Heart left ventricle (tissue), 16 donors: ENCODE results near the gene PTPRN2. TPM values are rescaled to one million over a fixed set of nuclear protein-coding genes. Genes with fewer than 3 reads are reported as not detected.
A peak's percentile ranks its signal among the peaks of the same experiment; 100 is the strongest.

Source experiments
- ATAC-seq, 4 donors: fragments of 200-7000 bp; cut with Tn5 transposase; one replicate each; pipeline ENCODE4 v1.9.1; 2020 to 2022; ENCODE audit warnings: moderate library complexity in 4 of 4, mild to moderate bottlenecking in 3 of 4, moderate number of reproducible peaks in 1 of 4
- DNase-seq, 5 donors: peaks; one replicate each; pipeline ENCODE4 v3.0.0-alpha.2; 2020
- H3K27ac ChIP-seq, 12 donors: fragments of 200-600 bp; sonication (generic) in 4 of 12; one replicate each; pipeline versions ENCODE4 v1.5.0 to v1.8.0; 2016 to 2022; ENCODE audit warnings: mild to moderate bottlenecking in 2 of 12
- H3K27me3 ChIP-seq, 9 donors: fragments of 200-600 bp; sonication (generic) in 2 of 9; one replicate each; pipeline versions ENCODE4 v1.5.1 to v1.8.0; 2016 to 2022; ENCODE audit warnings: mild to moderate bottlenecking in 3 of 9
- H3K36me3 ChIP-seq, 9 donors: fragments of 200-600 bp; sonication (generic) in 2 of 9; one replicate each; pipeline versions ENCODE4 v1.5.0 to v1.8.0; 2018 to 2022; ENCODE audit warnings: mild to moderate bottlenecking in 2 of 9
- H3K4me1 ChIP-seq, 12 donors: fragments of 200-600 bp; sonication (generic) in 4 of 12; one replicate each; pipeline versions ENCODE4 v1.5.0 to v1.8.0; 2016 to 2022; ENCODE audit warnings: mild to moderate bottlenecking in 3 of 12
- H3K4me3 ChIP-seq, 12 donors: fragments of 200-600 bp; sonication (generic) in 4 of 12; one replicate each; pipeline versions ENCODE4 v1.5.0 to v1.8.0; 2017 to 2022; ENCODE audit warnings: mild to moderate bottlenecking in 9 of 12, moderate library complexity in 4 of 12
- H3K9me3 ChIP-seq, 12 donors: fragments of 200-600 bp; sonication (generic) in 4 of 12; one replicate each; pipeline versions ENCODE4 v1.5.0 to v1.8.0; 2016 to 2022; ENCODE audit warnings: mild to moderate bottlenecking in 1 of 12
- POLR2A ChIP-seq, 2 donors: fragments of 450-650 bp; IDR thresholded peaks; one replicate each; pipeline ENCODE4 v1.6.1; 2017; ENCODE audit warnings: antibody characterized with exemption in 2 of 2, mild to moderate bottlenecking in 2 of 2, moderate library complexity in 2 of 2
- WGBS, 4 donors: extraction: QIAGEN DNeasy Blood & Tissue Kit in 2 of 4; methylation state at CpG; one replicate each; pipeline versions ENCODE4 v1.1.5 to v1.1.7; 2013 to 2018; 5-methylcytosine and 5-hydroxymethylcytosine counted together
- intact Hi-C, 10 donors: fragments of 100-400 bp; cut with DNase I; formaldehyde crosslinking; loops; one replicate each; pipeline versions ENCODE4 v1.11.1 to v1.14.2; 2022
- polyA plus RNA-seq, 2 donors: library from polyadenylated mRNA; stranded (reverse); fragments of 200-250 nt; gene quantifications; one replicate each; pipeline ENCODE4 v1.2.3, GENCODE V29; 2013
- total RNA-seq, 9 donors: library from RNA; depleted of rRNA in 2 of 9; stranded (reverse); fragments of >200 nt in 2 of 9; fragmentation: NEBNext Ultra II Directional in 3 of 9; extraction: Animal tissue kit (Norgen Biotek cat#: 25700) in 3 of 9; gene quantifications; one replicate each; pipeline versions ENCODE4 v1.1.0 to v1.2.4, GENCODE V29; 2016 to 2023
- TF ChIP-seq, protein P1 (sequence below), 12 donors: fragments of 200-600 bp; sonication (generic) in 4 of 12; IDR thresholded peaks; one replicate each; pipeline versions ENCODE4 v1.5.0 to v1.8.0; 2018 to 2022; ENCODE audit warnings: antibody characterized with exemption in 12 of 12, mild to moderate bottlenecking in 5 of 12
- donor health status: ischemic (EF 13 %, LVEDD 7.1; RV severe dilation, severe dysfunction).
- donor health status: healthy with polysubstance abuse.
- donor health status: DM: no; HTN: yes; CAD: no.
- donor health status: DM: no; HTN: no; CAD: no.
- donor health status: ischemic (EF 25% LVEDD 6.9; RV normal size, moderate dysfunction).
- donor health status: ischemic (EF 25% LVEDD 5.7; RV mildly dilated, moderate dysfunction).
- donor health status: healthy.
- donor health status: DM: yes; HTN: yes; CAD: no.
- donor health status: ischemic (EF 35%, LVEDD 5.7; RV mildly dilated, moderate dysfunction).
- donor health status: nonischemic (EF 11% LVEDD 7.7; RV severe dilation, severe dysfunction).
- donor health status: DM: yes; HTN: yes; CAD: no.
- donor health status: PGD.
- donor health status: ischemic (EF 29% LVEDD 5.4; RV normal size, mild dysfunction).
- donor health status: nonischemic (EF 23%, LVEDD 6.1; RV moderate dilation, normal function).

PTPRN2 gene
- total and polyA plus RNA-seq, 11 donors = 0.61 to 2.3 (median 1.3) TPM

DNA sequence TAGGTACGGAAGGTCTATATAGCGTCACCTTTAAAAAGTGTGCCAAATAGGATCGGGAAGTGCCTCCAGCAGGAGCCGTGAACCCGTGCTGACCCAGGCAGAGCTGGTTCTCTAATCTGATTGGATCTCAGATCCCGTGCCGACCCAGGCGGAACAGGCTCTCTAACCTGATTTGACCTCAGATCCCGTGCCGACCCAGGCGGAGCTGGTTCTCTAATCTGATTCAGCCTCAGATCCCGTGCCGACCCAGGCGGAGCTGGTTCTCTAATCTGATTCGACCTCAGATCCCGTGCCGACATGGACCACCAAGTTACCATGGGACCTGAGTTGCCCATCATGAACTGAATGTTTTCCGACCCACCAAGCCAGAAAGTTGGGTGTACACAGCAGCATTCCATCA is 463.9 kb downstream of the PTPRN2 start:
- no peak for DNase-seq
- WGBS, 4 donors = 92 to 94% (median 94%) methylated on average over 18 of the region's 18 CpGs
- Histone ChIP-seq H3K4me1 (no peaks in the 10 kb centered on the region), H3K9me3 (peaks cover 0 to 26% (median 2%) of the 10 kb centered on the region in 12 donors), H3K4me3 (no peak overlapping the region), H3K27ac (no peak overlapping the region), H3K36me3 (no peaks in the 10 kb centered on the region), H3K27me3 (no peaks in the 10 kb centered on the region)
- intact Hi-C loops = no loop called here
- ATAC-seq = no peak
- TF ChIP-seq, protein P1, sequence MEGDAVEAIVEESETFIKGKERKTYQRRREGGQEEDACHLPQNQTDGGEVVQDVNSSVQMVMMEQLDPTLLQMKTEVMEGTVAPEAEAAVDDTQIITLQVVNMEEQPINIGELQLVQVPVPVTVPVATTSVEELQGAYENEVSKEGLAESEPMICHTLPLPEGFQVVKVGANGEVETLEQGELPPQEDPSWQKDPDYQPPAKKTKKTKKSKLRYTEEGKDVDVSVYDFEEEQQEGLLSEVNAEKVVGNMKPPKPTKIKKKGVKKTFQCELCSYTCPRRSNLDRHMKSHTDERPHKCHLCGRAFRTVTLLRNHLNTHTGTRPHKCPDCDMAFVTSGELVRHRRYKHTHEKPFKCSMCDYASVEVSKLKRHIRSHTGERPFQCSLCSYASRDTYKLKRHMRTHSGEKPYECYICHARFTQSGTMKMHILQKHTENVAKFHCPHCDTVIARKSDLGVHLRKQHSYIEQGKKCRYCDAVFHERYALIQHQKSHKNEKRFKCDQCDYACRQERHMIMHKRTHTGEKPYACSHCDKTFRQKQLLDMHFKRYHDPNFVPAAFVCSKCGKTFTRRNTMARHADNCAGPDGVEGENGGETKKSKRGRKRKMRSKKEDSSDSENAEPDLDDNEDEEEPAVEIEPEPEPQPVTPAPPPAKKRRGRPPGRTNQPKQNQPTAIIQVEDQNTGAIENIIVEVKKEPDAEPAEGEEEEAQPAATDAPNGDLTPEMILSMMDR (IDR thresholded peaks at IDR 0.05) = no peak
- TF ChIP-seq POLR2A (IDR thresholded peaks at IDR 0.05) = no peak

DNA sequence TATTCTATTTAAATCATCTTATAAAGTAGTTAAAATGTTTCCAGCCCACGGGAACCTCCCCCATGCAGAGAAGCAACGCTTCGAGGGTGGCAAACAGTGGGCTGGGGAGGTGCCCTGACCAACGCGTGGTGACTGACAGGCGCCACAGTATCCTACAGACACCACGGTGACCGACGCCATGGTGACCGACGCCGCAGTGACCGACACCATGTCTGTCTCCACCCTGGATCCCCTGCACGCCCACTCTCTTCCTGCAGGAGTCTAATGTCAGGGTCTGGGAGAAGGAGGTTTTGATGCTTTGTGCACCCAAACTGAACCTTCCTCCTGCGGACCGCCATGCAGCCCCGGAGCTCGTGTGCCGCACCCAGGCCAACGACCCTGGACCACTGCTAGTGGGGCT is 464.4 kb downstream of the PTPRN2 start:
- Histone ChIP-seq H3K27me3 (no peaks in the 10 kb centered on the region), H3K27ac (no peak overlapping the region), H3K4me3 (no peak overlapping the region), H3K36me3 (no peaks in the 10 kb centered on the region), H3K4me1 (no peaks in the 10 kb centered on the region), H3K9me3 (peaks cover 0 to 31% (median 8%) of the 10 kb centered on the region in 12 donors)
- TF ChIP-seq, protein P1 (IDR thresholded peaks at IDR 0.05) = no peak
- TF ChIP-seq POLR2A (IDR thresholded peaks at IDR 0.05) = no peak
- WGBS, 4 donors = 90 to 93% (median 91%) methylated on average over 20 of the region's 20 CpGs
- ATAC-seq (no peak), DNase-seq (no peak)
- intact Hi-C loops = no loop called here

DNA sequence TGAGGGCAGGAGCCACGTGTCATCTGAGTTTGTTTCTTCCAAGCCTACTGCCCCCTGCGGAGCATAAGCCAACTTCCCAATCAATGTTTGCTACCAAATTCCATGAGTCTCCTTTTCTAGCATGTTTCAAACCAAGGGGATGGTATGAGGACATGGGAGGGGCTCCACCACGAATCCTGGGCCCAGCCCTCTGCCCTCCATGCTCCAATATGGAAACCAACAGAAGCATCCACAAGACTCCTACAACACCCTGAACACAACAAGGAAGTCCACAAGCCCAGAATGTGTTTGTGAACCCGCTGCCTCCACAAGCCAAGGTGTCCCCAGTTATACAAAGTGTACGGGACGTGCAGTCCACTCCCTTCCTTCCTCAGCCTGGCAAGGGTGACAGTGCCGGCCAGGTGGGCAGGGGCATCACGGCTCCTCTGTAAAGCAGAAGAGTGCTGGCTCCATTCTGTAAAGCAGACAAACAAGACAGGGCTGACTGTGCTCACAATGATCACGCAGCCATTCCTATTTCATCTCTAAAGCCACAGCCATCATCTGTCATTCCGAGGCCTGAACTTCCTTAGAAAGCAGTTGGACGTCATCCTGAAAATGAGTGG is 466.1 kb downstream of the PTPRN2 start:
- Histone ChIP-seq H3K27me3 (no peaks in the 10 kb centered on the region), H3K36me3 (no peaks in the 10 kb centered on the region), H3K27ac (no peak overlapping the region), H3K9me3 (peaks cover 0 to 36% (median 24%) of the 10 kb centered on the region in 12 donors), H3K4me1 (no peaks in the 10 kb centered on the region), H3K4me3 (no peak overlapping the region)
- WGBS, 4 donors = 63 to 73% (median 69%) methylated on average over 11 of the region's 11 CpGs
- intact Hi-C loops = no loop called here
- no peak for TF ChIP-seq POLR2A (IDR thresholded peaks at IDR 0.05)
- TF ChIP-seq, protein P1 (IDR thresholded peaks at IDR 0.05) = no peak
- DNase-seq = no peak
- no peak for ATAC-seq

DNA sequence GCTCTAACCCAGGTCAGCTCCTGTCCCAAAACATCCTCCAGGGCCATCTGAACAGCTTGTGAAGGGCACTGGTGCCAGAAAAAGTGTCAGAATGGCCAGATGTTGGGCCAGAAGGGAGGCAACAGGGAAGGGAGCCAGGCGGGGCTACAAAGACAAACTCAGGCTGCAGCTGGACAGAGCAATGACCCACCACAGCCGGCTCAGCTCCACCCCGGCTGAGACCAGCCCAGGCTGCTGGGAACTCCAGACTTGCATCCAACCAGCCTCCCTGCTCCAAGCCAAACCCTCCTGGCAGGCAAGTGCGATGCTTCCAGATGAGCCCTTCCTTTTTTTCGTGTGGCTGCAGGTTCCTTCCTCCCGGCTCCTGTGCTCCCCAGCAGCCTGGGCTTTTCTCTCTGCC is 466.9 kb downstream of the PTPRN2 start:
- Histone ChIP-seq H3K4me1 (no peaks in the 10 kb centered on the region), H3K9me3 (peaks cover 0 to 44% (median 30%) of the 10 kb centered on the region in 12 donors), H3K4me3 (no peak overlapping the region), H3K27me3 (no peaks in the 10 kb centered on the region), H3K27ac (no peak overlapping the region), H3K36me3 (no peaks in the 10 kb centered on the region)
- DNase-seq = peak in 1 of 5 donors; percentile 72
- TF ChIP-seq POLR2A (IDR thresholded peaks at IDR 0.05) = no peak
- TF ChIP-seq, protein P1 (IDR thresholded peaks at IDR 0.05) = no peak
- intact Hi-C loops = no loop called here
- WGBS, 4 donors = 48 to 65% (median 56%) methylated on average over 5 to 6 of the region's 6 CpGs
- ATAC-seq = peak; percentile 50 to 86 (median 58)
